ENCODE measurements around the gene TESK2. TPM values are rescaled to one million over a fixed set of nuclear protein-coding genes. Genes with fewer than 3 reads are reported as not detected.
"Not testable (repeated sequence)": the region's sequence is repeated elsewhere in the genome, so short reads cannot be mapped to it uniquely, and the experiment has no call there.

TESK2 gene
- polyA plus RNA-seq, 4 donors: 6.2 to 7.5 (median 6.9) TPM

DNA sequence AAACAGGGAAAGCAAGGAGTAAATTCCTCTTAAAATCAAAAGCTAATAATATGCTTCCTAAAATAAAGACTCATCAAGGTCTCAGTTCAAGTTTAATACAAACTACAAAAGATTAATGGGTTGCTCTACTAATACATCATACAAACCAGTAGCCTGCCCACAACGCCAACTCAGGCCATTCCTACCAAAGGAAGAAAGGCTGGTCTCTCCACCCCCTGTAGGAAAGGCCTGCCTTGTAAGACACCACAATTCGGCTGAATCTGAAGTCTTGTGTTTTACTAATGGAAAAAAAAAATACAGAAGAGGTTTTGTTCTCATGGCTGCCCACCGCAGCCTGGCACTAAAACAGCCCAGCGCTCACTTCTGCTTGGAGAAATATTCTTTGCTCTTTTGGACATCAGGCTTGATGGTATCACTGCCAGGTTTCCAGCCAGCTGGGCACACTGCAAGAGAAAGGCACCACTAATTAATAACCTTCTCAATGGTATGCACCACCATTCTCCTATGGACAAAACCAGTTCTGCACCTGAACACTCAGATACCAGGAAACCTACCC lies 20.1 kb upstream of the TESK2 start:
- DNase-seq (ENCODE audit: low read depth in 4 of 4, low spot score in 3 of 4): no peak

DNA sequence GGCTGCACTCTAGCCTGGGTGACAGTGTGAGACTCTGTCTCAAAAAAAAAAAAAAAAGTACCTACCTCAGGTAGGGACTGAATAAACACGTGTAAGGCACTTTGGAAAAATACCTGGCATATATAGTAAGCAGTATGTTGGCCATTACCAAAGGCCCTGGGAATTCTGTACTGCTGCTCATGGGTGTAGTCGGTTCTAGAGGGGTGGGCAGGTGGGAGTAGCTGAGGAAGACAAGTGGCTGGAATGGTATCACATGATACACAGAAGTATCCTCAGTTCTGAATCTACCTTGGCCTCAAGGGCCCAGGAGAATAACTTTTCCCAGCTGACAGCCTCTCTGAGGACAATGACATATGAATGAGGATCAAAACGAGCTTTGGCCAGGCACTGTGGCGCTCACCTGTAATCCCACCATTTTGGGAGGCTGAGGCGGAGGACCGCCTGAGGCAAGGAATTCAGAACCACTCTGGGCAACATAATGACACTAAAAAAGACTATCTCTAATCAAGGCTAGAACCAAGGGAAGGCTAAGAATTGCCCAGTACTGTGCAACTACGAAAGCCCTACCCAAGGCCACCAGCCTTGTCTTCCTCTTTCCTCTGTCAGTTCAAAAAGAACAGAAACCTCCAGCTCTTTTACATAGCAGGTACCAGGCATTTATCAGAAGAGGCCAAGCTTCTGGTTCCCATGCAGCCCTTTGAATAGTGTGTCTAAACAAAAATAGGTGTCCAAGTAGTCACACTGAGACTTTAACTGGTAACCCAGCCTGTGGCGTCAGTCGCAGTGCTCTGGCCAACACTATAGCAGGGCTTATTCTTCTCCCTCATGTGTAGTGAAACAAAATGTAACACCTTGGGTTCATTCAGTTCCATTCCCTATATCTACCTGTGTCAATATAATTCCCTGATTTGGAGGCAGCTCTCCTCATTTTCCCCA lies 19.3 kb upstream of the TESK2 start:
- no peak for DNase-seq (ENCODE audit: low read depth in 4 of 4, low spot score in 3 of 4)

DNA sequence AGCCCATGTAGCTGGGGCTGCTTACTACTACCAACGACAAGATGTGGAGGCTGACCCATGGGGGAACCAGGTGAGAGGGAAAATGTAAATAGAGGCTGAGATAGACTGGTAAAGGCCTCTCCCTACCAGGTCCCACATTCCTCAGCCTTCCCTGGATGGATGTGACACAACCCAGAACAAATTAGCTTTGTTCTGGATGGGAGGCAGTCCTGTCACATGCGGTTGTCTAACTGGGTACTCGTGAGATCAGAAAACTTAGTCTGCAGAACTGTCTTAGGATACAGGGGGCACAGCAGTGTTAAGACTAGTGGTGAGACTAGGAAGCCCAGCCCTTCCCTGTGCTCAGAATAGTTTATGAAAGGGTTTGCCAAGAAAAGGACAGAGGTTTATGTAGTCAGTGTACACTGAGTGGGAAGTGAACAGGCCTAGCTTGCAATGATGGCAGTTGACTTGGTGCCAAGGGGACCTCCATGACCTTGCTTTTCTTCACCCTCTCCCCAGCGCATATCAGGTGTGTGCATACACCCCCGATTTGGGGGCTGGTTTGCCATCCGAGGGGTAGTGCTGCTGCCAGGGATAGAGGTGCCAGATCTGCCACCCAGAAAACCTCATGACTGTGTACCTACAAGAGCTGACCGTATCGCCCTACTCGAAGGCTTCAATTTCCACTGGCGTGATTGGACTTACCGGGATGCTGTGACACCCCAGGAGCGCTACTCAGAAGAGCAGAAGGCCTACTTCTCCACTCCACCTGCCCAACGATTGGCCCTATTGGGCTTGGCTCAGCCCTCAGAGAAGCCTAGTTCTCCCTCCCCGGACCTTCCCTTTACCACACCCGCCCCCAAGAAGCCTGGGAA lies 17.6 kb upstream of the TESK2 start:
- no peak for DNase-seq (ENCODE audit: low read depth in 4 of 4, low spot score in 3 of 4)

DNA sequence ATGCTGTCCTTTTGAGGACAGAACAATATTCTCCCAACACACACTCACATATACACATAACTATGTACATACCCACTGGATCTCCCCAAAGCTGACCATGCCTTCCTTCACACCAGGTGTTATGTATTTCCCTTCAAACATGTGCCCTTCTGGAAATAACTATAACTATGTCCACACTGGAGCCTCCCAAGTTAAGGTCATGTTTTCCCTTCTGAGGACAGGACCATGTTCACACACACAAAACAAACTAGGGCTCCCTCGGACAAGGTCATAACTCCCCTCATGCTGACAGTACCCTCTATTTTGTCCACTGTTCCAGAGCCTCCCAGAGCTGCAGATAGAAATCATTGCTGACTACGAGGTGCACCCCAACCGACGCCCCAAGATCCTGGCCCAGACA lies 16.9 kb upstream of the TESK2 start:
- DNase-seq (ENCODE audit: low read depth in 4 of 4, low spot score in 3 of 4): no peak

DNA sequence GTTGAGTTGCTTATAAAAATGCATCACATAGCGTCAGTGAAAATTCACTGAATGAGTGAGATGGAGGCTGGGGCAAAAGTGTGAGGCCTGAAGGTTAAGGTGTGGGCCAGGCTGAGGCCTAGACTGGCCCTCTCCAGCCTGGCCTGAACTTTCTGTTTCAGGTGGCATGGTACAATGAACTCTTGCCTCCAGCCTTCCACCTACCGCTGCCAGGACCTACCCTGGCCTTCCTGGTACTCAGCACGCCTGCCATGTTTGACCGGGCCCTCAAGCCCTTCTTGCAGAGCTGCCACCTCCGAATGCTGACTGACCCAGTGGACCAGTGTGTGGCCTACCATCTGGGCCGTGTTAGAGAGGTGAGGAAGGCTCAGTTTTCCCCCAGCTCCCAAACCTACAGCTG lies 16.2 kb upstream of the TESK2 start:
- DNase-seq (ENCODE audit: low read depth in 4 of 4, low spot score in 3 of 4): no peak

DNA sequence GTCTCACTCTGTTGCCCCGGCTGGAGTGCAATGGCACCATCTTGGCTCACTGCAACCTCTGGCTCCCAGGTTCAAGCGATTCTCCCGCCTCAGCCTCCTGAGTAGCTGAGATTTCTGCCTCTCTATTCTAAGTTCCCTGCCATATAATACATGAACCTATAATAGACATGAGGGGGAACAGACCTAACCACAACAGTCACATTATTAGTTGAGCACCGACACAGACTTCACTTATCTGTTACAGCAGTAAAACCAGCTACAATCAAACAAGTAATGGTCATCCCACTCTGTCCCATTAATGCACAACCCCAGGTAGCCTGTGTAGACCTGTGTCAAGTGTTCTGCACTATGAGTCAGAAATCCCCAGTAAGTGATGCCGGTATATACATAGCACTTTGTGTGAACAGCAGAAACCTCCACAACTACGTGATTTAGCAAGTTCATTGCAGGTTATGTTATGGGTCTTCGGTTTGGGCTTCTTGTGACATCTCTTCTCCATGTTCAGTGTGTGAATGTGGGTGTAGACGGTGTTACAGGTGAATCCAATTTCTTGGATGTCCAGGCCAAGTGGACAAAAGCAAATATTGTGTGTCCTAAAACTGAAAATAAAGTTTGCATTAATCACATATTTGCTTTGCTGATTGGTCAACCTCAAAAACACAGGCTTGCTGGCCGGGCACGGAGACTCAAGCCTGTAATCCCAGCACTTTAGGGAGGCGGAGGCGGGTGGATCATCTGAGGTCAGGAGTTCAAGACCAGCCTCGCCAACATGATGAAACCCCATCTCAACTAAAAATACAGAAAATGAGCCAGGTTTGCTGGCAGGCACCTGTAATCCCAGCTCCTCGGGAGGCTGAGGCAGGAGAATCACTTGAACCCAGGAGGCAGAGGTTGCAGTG lies 12.7 kb upstream of the TESK2 start:
- no peak for DNase-seq (ENCODE audit: low read depth in 4 of 4, low spot score in 3 of 4)

DNA sequence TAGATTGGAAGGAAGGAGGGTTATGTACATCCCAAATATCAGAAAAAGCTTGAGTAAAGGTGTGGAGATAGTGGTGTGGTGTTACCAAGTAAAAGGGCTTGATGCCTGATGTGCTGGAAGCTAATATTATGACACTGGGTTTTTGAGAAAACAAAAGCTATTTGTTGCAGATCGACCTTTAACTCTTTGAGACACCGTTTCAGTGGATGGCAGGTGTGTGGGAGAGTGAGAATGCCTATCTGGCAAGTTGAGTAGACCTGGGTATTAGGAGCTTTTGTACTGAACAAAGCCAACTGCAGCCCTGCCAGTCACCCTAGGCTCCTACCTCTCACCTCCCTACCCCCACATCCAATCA lies 10.5 kb upstream of the TESK2 start:
- DNase-seq (ENCODE audit: low read depth in 4 of 4, low spot score in 3 of 4): no peak

DNA sequence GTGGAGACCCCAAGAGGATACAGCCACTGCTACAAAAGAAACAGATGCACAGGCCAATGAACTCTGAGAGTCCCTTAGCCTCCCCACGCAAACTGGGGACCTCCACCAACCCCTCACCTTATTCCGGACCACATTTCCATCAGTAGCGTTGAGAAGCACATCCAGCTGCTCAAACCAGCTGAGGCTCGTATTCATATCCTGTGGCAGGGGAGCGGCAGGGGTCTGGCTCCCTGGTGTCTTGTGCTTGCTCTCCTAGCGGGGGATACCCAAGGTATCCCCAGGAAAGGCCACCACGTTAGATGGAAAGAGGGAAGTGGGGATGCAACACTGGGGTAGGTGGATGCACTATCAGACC lies 8.4 kb upstream of the TESK2 start:
- DNase-seq (ENCODE audit: low read depth in 4 of 4, low spot score in 3 of 4): peak in 1 of 4 donors; percentile 5

DNA sequence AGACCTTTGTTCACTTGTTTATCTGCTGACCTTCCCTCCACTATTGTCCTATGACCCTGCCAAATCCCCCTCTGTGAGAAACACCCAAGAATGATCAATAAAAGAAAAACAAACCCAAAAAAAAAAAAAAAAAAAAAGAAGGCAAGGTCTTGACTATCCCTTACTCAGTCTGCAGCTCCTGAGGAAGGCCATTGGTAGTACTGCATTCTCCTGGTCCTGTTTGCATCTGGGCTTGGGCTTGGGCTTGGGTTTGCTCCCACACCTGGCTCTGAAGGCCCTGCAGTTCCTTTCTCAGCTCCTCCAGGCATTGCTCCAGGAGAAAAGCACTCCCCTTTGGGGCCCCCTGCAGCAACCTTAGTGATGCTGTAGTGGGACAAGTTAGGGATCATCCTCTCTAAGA lies 7.3 kb upstream of the TESK2 start:
- DNase-seq (ENCODE audit: low read depth in 4 of 4, low spot score in 3 of 4): no peak

DNA sequence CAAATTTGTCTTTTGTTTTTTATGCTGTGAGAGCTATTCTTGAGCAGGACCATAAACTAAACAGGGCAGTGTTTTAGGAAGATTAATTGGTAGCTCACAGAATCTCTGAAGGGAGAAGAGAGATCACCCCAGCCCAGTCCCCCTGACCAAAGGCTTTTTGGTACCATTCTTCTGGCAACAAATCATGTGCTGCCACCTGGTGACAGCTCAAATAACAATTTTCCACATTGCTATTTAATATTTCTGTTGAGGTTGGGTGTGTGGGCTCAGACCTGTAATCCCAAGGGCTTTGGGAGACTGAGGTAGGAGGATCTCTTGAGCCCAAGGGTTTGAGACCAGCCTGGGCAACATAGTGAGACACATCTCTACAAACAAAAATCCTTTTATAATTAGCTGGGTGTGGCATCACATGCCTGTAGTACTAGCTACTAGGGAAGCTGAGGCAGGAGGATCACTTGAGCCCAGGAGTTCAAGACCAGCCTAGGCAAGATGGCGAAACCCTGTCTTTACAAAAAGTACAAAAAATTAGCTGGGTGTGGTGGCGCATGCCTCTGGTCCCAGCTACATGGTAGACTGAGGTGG lies 2.2 kb upstream of the TESK2 start:
- no peak for DNase-seq (ENCODE audit: low read depth in 4 of 4, low spot score in 3 of 4)

DNA sequence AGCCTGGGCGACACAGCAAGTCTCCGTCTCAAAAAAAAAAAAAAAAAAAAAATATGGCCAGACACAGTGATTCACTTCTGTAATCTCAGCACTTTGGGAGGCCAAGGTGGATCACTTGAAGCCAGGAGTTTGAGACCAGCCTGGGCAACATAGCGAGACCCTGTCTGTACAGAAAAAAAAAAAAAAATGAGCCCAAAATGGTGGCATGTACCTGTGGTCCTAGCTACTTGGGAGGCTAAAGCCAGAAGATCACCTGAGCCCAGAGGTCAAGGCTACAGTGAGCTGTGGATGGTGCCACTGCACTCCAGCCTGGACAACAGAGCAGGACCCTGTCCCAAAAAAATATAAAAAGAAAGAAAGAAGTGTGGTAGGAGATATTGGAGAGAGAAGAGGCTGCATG lies 1.7 kb upstream of the TESK2 start:
- DNase-seq (ENCODE audit: low read depth in 4 of 4, low spot score in 3 of 4): no peak

DNA sequence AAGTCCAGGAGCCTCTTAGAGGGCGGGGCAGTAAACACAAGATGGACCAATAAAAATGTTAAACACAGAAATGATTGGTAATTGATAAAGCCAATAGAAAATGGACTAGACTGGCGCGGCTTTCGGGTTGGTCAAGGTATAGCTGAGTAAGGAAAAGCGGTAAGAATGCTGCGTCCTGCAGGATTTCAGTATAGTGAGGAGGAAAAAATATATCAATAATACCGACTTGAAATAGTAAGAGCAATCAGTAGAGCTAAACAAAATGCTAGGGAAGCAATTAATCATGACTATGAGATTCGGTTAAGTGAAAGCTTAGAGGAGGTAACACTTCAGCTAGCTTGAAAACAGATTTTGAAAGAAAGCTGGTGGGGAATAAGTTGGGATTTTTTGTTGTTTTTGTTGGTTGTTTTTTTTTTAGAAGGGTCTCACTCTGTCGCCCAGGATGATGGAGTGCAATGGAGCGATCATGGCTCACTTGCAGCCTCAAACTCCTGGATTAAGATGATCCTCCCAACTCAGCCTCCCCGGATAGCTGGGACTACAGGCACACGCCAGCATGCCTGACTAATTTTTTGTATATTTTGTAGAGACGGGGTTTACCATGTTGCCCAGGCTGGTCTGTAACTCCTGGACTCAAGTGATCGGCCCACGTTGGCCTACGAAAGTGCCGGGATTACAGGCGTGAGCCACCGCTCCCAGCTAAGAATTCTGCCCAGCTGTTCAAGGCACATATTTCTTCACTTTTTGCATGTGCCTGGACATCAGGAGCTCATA lies 711 bp upstream of the TESK2 start:
- DNase-seq (ENCODE audit: low read depth in 4 of 4, low spot score in 3 of 4): no peak

DNA sequence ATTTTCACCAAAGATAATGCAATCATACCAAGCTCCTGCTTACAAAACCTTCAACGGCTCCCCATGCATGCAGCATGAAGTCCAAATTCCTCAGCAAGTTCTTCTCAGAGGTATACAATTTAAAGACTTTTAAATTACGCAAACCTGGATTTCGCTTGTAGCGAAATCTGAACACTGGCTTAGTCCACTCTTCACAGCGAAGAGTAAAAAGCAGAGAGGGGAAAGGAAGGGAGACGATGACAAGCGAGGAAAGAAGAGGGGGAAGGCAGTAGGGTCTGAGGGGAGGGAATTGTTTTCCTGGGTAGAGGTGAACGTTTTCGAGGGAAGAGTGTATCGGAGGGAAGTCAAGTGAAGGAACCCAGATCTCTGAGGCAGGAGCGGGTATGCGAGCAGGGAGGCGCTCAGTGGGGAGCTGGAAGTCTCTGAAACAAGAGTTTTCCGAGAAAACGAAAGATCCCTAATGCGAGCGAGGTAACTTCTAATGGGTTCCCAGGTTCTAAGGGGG lies 790 bp downstream of the TESK2 start:
- DNase-seq (ENCODE audit: low read depth in 4 of 4, low spot score in 3 of 4): peak in 1 of 4 donors; percentile 12

DNA sequence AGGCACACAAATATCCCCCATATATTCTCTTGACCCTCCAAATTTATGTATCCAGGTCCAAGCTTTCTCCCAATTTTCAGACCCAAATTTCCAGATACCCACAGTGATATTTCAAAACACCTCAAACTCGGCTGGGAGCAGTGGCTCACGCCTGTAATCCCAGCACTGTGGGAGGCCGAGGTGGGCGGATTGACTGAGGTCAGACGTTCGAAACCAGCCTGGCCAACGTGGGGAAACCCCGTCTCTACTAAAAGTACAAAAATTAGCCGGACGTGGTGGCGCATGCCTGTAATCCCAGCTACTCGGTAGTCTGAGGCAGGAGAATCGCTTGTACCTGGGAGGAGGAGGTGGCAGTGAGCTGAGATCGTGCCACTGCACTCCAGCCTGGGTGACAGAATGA lies 1.6 kb downstream of the TESK2 start:
- DNase-seq (ENCODE audit: low read depth in 4 of 4, low spot score in 3 of 4): not testable (repeated sequence)

DNA sequence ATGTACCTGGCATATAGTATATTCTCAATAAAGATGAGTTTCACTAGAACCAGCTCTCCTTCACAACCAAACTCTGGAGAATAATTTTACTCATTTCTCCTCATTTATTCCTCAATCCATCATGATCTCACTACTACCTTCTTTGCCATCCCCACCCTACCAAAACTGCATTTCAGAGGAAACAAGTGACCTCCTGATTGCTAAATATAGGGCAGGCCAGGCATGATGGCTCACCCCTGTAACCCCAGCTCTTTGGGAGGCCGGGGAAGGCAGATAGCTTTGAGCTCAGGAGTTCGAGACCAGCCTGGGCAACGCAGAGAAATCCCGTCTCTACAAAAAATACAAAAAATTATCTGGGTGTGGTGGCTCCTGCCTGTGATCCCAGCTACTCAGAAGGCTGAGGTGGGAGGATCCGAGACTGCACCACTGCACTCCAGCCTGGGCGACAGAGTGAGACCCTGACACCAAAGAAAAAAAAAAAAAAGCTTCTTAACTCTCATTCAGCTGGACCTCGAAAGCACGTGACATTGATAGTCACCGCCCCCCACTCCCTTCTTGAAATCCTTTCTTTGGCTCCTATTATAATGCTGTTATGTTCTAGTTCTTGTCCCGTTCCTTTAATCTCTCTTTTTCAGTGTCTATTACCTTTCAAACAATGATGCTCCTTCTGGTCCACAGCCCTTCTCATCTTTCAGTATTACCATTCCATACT lies 2.1 kb downstream of the TESK2 start:
- no peak for DNase-seq (ENCODE audit: low read depth in 4 of 4, low spot score in 3 of 4)

DNA sequence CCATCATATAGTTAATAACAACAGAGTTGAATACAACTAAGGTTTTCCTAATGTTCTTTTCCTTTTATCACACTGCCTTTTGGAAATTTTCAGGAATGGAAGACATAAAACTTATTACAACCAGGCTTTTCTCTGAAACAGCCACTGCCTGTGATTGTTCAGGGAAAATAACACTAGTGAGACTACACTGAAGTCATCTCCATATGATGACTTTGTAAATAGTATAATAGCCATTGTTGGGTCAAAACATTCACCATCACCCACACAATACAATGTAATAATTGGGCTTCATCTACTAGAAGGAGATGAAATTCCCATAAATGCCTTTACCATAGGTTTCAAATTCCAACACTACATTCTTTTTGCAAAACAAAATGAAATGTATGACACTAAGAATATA lies 5.0 kb downstream of the TESK2 start:
- DNase-seq (ENCODE audit: low read depth in 4 of 4, low spot score in 3 of 4): no peak

DNA sequence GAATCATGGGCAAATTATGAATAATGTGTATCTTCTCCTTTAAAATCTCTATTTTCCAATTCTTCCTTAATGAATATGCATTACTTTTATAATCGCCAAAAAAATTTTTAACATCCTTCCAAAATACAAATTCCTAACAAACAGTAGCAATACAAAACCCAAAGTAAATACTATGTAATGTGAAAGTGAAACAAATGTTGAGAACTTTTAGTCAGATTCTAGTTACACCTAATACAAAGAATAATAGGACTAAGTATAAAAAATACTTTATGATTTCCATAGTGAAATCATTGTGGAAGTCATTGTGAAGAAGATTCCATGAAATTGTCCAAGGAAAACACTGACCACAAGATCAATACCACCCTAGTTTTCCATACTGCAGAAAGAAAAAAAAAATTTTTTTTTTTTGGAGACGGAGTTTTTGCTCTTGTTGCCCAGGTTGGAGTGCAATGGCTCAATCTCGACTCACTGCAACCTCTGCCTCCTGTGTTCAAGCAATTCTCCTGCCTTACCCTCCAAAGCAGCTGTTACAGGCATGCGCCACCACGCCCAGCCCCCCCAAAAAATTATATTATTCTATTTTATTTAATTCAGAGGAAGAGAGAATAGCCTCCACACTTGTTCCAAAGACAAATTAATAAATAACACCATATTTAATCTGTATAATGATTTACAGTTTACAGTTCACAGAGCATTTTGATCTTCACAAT lies 11.8 kb downstream of the TESK2 start:
- no peak for DNase-seq (ENCODE audit: low read depth in 4 of 4, low spot score in 3 of 4)
